GM21825 (cell line): ENCODE measurements around the gene CDC42EP5.

Source experiments
- ATAC-seq: cut with Tn5 transposase; IDR thresholded peaks from one replicate; pipeline ENCODE4 v1.9.1; 2021; ENCODE audit warnings: mild to moderate bottlenecking, moderate library complexity; ENCODE audit not compliant: unreplicated experiment

The CDC42EP5 gene

DNA sequence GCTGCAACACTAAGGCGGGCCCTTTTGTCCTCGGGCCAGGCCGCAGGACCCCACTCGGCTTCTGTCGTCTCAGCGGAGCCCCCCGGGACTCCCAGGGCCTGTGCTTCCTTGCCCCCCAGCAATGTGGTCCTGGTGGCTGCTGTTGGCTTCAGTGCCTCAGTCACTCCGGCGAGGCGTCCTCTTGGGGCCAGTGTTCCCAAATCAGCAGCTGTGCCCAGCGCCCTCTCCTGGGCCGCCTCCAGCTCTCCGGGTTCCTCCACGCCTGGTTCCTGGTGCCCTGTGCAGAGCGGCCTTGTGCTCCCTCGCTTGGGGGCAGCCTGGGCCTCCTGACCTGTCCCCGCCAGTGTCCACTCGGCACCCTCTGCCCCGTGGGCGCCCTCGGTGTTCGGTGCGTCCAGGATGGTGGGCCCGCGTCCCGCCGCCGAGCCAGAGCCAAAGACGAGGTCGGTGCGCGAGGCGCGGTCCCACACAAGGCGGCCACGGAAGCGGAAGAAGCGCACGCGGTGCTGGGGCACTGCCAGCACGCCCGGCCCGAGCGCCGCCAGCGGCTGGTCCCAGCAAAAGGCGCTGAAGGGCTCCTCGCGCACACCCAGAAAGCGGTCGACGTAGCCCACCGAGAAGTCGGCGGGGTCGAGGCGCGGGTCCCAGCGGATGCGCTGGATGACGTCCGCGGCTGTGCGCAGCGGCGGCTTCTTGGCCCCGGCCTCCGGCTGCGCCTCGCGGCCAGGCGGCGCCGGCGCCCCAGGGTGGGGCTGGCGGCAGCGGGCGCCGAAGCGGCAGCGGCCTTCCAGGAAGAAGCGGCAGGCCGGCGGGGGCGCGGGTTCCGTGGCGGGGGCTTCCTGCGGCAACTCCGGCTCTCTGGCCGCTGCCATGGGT lies 10.2 kb downstream of the CDC42EP5 start:
- peak; percentile 7 for ATAC-seq

DNA sequence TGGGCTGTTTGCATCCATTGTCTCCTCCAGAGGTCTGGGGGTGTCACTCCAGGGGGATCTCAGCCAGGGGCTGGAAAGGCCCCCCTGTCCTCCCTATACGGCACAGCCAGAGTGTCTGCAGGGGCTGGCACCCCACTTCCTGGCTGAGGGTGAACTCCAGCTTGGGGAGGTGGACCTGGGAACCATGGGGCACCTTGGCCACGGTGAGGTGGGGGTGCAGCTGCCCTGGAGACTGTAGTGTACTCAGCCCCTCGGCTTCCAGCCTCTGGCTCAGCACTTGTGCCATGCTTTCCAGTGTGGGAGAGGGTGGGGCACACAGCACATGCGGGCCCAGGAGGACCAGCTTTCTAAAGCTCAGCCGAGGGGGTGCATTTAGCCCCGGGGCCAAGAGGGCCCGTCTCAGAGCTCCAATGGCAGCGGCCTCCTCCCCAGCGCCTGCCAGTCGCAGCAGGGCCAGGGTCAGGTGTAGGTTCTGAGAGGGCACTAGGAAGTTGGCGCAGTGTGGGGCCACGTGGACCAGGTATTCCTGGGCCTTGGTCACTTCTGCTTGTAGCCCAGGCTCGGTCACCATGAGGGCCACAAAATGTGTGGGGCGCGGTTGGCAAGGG lies 10.9 kb downstream of the CDC42EP5 start:
- no peak for ATAC-seq

DNA sequence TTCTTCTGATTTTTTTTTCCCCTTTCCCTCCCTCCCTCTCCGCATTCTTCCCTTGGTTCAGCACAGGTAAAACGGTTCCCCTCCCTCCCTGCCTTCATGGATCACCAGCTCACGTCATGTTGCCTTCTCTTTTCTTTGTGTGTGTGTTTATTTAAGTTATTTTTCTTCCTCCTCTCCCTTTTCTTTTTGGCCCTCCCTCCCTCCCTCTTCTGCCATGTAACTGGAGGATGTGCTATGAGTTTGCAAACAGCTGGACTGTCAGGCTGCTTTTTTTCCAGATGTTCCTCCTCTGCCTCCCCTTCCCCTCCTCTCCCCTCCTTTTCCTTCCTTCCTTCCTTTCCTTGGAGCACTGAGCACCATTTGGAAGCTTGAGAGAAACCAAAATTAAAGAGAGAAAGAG lies 11.5 kb downstream of the CDC42EP5 start:
- no peak for ATAC-seq

DNA sequence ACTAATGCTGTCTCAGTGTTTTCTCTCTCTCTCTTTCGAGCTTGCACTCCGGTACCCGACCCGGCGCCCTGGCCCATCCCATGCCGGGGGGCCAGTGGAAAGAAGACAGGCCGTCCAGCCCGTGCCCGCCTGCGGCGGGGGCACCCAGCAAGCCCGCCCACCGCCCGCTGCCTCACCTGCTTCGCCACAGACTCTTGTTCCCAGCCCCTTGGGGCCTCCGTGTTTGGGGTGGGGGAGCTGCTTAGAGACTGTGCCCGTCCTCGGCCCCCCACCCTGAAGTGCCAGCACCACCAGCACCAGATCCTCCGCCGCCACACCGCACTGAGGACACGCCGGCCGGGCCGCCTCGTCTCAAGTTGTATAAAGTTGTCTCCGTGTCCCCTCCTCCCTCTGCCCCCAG lies 11.9 kb downstream of the CDC42EP5 start:
- no peak for ATAC-seq

DNA sequence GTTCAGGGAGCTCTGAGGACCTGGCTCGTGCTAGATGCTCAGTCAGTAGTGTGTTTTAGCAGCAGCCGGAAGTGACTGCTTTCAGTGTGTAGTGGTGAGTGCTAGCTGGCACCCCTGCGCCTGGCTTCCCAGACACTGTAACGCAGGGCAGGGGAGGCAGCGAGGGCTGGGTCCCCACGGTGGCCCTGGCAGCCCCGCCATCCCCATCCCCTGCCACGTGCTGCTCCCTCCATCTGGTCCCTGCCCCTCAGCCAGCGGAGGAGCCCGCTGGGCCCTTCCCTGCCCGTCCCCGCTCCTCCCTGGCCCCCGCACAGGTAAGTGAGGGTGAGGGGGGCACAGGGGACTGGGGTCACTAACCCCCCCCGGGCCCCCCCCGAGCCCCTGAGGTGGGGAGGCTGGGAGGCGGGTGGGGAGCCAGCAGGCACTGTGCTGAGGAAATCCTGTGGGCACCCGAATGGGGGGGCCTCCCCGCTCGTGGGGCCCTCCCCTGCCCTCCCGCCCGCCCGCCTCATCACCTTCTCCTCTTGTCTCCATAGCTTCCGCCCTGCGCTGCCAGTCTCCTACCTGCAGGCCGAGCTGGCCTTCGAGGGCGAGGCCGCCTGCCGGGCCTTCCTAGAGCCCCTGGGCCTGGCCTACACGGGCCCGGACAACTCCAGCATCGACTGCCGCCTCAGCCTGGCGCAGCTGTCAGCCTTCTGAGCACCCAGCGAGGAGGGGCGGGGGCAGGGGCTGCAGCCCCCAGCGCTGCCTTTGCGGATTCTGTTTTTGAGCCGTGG lies 12.7 kb downstream of the CDC42EP5 start:
- no peak for ATAC-seq

DNA sequence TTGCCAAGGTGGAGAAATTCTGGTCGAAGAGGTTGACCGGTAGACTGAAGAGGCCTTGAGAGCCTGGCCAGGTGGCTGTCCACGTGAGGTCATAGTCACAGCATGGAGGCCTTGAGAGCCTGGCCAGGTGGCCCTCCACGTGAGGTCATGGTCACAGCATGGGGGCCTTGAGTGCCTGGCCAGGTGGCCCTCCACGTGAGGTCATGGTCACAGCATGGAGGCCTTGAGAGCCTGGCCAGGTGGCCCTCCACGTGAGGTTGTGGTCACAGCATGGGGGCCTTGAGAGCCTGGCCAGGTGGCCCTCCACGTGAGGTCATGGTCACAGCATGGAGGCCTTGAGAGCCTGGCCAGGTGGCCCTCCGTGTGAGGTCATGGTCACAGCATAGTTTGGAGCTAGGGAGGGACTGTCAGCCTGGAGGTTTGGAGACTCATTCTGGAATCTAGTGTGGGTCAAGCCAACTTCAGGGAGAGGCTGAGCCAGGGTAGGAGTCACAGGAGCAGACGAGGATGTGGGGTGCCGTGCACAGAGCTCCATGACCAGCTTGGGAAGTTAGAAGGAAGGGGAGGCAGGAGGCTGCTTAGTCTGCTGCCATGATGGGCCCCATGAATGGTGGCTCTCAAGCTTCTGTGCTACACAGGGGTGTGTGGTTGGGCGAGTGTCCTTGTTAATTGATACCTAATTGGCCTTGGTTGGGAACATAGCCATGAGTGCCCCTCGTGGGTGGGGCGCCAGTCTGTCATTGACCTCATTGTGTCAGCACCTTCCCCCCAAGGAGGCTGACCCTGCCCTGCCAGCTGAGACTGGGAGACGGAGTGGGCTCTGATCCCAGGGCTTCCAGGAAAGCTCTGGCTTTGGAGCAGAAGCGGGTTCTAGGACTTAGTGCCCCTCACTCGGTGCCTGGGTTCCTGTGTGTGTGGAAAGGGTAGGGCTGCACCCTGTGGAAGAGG lies 13.5 kb downstream of the CDC42EP5 start:
- no peak for ATAC-seq

DNA sequence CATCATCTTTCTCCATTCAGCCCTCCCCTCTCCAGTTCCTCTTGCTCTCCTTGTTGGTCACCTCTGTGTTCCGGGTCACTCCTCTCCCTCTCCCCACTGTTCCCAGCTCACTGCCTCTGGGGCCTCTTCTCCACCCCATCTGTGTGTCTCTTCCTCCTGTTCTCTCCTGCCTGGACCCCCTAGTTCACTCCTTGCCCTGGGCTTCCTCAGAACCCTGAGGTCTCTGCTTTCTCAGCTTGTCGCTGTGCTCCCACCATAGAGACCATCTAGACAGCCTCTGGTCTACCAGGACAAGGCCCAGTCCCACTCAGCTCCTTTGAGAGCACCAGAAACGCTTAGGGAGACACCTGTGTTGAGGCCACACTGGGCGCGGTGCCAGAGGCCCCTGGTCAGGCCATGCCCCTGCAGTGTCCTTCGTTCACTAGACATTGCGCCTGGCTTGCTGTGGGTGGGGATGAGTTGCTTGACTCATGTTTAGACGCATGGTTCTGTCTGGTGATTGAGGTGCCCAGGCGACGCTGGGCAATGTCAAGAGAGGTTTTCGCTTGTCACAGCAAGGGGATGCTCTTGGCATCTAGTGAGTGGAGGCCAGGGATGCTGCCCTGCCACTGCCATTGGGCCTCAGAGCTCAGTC lies 14.3 kb downstream of the CDC42EP5 start:
- ATAC-seq: no peak

DNA sequence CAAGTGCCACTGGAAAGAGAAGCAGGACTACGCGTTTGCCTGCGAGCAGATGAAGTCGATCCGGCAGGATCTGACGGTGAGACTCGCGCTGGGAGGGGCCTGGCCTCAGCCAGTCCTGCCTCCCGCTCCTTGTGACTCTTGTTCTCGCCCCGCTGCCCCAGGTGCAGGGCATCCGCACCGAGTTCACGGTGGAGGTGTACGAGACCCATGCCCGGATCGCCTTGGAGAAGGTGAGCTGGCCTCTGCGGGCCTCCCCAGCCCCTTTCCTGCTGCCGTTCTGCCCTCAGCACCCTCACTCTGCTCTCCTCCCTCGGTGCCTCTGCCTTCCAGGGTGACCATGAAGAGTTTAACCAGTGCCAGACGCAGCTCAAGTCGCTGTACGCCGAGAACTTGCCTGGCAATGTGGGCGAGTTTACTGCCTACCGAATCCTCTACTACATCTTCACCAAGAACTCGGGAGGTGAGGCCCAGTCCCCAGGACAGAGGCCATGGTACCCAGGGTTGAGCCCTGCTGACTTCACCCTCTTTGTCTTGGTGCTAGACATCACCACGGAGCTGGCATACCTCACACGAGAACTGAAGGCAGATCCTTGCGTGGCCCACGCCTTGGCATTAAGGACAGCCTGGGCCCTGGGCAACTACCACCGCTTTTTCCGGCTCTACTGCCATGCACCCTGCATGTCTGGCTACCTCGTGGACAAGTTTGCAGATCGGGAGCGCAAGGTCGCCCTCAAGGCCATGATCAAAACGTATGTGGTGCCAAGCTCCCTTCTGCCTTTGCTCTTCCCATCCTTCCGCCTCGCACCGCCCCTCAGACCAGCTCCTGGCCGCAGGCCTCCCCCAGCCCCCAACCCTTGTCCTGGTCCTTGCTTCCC lies 15.1 kb downstream of the CDC42EP5 start:
- ATAC-seq: no peak

DNA sequence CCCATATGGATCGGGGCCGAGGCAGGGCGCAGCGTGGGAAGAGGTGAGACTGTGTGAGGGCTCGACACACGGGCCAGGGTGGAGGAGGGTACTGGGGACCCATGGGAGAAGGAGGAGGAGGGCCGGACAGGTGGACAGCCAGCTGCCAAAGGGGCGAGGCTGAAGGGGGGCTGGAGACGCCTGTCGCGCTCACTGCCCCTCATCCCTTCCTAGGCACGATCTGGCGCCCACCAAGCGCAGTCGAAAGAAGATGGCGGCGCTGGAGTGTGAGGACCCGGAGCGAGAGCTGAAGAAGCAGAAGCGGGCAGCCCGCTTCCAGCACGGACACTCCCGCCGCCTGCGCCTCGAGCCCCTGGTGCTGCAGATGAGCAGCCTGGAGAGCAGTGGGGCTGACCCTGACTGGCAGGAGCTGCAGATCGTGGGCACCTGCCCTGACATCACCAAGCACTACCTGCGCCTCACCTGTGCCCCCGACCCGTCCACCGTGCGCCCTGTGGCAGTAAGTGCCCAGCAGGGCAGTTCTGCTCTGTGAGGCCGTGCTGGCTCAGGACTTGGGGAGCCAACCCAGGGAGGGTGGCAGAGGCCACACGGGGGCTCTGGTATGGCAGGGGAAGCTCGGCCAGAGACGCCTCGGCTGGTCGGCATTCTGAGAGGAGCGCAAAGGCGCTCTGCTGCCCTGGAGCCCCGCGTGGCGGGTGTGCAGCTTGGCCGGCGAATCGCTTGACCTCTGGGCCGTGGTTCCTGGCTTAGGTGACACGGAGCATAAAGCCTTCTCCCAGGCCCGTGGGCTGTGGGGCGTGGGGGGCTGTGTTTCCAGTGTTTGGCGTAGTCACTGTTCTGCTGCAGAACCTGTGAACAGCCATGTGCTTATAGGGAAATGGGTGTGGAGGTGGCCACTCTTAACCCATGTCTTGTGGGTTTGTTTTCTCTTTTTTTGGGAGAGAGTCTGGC lies 16.4 kb downstream of the CDC42EP5 start:
- ATAC-seq: no peak

DNA sequence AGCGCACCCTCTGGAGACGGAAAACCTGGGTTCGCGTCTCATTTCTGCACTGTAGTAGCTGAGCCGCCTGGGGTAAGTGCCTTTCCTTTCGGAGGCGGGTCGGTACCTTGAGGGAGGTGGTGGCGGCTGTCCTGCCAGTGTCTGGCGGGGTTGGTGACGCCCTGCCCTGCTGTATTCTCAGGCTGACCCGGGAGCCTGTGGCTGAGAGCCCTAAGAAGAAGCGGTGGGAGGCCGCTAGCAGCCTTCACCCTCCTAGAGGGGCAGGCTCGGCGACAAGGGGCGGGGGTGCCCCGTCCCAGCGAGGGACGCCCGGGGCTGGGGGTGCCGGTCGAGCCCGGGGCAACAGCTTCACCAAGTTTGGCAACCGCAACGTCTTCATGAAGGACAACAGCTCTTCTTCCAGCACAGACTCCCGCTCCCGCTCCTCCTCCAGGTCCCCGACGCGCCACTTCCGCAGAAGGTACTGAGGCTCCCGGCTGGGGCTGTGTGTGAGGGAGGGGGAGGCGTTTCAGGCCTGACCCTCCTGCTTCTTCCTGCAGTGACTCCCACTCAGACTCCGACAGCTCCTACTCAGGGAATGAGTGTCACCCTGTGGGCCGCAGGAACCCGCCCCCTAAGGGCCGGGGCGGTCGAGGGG lies 17.2 kb downstream of the CDC42EP5 start:
- ATAC-seq: no peak

DNA sequence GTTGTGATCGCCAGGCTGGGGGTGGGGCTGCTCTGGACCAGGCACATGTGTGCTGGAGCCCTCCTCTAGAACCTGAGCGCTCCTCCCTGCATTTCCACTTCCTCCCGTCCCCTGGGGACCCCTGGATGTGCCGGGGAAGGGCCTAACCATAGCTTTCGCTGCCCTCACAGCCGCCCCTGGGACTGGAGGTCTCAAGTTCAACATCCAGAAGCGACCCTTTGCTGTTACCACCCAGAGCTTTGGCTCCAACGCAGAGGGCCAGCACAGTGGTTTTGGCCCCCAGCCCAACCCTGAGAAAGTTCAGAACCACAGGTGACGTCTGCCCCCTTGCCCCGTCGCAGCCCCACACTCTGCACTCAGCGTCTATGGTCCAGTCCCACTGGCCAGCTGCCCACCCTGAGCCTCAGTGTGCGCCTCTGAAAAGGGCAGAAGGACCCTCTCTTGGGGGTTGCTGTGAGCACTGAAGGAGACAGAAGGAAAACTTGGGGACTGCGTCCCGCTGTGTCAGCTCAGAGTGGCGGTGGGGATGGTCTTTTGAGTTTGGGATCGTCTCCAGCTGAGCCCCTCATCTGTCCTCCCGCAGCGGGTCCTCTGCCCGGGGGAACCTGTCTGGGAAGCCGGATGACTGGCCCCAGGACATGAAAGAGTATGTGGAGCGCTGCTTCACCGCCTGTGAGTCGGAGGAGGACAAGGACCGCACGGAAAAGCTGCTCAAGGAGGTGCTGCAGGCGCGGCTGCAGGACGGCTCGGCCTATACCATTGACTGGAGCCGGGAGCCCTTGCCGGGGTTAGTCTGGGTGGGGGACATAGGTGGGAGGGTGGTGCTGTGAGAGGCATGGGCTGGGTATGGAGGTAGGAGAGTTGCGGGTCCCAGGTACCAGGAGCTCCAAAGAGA lies 18.1 kb downstream of the CDC42EP5 start:
- no peak for ATAC-seq

DNA sequence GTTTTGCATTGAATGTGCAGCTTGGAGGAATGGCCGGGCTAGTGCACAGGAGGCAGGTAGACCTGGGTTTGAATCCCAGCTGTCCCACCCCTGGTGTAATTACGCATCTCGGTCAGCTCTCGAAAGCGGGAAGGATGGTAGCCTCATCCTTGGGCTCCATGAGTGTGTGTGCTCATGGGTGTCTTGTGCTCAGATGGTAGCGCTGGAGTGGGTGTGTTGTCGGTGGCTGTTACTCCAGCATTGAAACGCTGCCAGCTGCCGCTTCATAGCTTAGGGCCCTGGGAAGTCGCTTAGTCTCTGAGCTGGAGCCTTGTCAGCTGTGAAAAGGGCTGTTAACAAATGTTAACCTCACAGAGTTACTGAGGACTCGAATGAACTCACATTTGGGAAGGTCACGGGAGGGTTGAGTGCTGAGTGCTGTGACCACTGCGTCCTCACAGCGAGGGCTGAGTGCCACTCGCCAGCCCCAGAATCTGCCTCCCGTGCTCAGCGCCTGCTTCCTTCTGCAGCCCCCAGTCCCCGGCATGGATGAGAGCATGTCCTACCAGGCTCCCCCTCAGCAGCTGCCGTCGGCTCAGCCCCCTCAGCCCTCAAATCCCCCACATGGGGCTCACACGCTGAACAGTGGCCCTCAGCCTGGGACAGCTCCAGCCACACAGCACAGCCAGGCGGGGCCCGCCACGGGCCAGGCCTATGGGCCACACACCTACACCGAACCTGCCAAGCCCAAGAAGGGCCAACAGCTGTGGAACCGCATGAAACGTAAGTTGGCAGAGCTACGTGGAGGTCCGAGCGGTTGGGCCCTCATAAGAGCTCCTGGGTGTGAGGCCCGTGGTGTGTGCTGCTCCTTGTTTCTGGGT lies 18.9 kb downstream of the CDC42EP5 start:
- no peak for ATAC-seq

DNA sequence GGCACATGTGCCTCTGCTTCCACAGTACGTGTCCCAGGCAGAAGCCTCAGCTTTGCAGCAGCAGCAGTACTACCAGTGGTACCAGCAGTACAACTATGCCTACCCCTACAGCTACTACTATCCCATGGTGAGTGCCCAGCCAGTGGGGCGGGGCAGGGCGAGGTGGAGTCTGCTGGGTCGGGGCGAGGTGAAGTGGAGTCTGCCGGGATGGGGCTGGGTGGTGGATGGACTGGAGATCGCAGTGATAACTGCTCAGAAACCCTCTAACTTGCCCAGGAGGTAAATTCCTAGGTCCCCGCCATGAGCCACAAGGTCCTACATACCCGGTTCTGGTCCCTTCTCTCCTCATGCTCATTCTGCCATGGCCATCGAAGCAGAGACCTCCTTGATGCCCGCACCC lies 20.5 kb downstream of the CDC42EP5 start:
- no peak for ATAC-seq

DNA sequence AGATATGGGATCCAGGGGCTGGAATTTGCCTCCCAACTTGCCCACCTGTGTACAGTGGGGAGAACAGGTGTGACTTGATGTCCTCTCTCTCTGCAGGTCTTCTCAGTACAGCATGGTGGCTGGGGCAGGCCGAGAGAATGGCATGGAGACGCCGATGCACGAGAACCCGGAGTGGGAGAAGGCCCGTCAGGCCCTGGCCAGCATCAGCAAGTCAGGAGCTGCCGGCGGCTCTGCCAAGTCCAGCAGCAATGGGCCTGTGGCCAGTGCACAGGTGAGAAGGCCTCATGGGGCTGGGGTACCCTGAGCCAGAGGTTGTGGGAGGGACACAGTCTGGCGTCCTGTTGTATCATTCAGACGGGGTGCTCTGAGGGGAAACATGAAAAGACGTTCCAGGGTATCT lies 21.1 kb downstream of the CDC42EP5 start:
- ATAC-seq: no peak

DNA sequence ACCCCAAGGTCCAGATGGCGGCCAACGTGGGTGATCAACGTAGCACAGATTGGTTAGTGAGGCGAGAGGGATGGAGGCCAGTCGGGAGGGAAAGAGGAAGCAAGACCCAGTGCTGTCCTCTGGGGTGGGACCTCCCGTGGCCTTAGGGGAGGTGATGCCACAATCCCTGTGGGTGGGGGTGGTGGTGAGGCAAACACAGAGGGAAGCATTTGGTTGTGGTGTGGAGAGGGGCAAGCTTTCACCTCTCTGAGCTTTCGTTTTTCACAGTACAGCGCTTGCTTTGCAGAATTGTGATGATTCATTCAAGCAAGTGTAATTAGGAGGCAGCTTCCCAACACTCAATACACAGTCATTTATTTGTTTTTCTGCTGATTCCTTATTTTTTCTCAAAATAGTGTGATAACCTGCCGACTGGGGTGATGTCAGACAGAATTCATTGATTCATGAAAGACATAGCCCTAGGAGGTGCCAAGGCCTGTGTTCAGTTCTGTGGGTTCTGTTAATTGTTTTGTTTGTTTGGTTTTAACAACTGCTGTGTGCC lies 21.7 kb downstream of the CDC42EP5 start:
- ATAC-seq: no peak
